Prostate gland (tissue), 2 donors: ENCODE measurements around the gene PPP1R37.

Experiments used
- POLR2A ChIP-seq: fragments of 450-650 bp; IDR thresholded peaks from one replicate; pipeline ENCODE4 v1.6.1; 2016; ENCODE audit warnings: antibody characterized with exemption, mild to moderate bottlenecking
- POLR2AphosphoS5 ChIP-seq: sonication (generic); formaldehyde crosslinking; IDR thresholded peaks from one replicate; pipeline ENCODE4 v1.6.1; 2017; ENCODE audit warnings: antibody characterized with exemption
- TF ChIP-seq, protein P1 (sequence below), 4 experiments: fragments of 200-600 bp in 2 of 4; fragments of 450-650 bp in 2 of 4; sonication (generic) in 2 of 4; IDR thresholded peaks; 1 replicate in 3 of 4; 2 replicates in 1 of 4; pipeline ENCODE4 v1.5.1; 2016 to 2019; ENCODE audit warnings: antibody characterized with exemption in 4 of 4, mild to moderate bottlenecking in 2 of 4, moderate library complexity in 2 of 4

DNA sequence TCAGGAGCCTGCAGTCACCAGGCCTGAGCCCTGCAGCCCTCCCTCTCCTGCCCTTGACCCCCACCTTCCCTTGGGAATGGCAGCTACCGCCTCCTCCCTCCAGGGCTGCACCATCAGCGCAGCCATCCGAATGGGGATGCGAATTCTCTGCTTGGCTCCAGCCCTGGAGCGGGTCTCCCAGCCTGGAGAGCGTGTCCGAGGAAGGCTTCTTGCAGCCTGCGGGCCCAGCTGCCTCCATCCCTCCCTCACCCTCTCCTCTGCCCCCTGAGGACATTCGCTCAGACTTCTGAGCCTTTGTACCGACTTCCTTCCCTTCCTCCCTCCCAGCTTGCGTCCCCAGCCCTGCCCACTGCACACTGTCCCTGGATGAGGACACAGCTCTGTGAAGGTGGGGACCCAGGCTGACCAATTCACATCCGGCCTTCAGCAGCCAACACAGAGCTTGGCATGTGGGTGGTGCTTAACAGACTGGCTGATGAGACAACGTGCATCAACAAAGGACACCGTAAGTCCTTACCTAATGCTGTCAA, 73.8 kb downstream of the PPP1R37 start:
- no peak for TF ChIP-seq POLR2AphosphoS5
- TF ChIP-seq, protein P1, sequence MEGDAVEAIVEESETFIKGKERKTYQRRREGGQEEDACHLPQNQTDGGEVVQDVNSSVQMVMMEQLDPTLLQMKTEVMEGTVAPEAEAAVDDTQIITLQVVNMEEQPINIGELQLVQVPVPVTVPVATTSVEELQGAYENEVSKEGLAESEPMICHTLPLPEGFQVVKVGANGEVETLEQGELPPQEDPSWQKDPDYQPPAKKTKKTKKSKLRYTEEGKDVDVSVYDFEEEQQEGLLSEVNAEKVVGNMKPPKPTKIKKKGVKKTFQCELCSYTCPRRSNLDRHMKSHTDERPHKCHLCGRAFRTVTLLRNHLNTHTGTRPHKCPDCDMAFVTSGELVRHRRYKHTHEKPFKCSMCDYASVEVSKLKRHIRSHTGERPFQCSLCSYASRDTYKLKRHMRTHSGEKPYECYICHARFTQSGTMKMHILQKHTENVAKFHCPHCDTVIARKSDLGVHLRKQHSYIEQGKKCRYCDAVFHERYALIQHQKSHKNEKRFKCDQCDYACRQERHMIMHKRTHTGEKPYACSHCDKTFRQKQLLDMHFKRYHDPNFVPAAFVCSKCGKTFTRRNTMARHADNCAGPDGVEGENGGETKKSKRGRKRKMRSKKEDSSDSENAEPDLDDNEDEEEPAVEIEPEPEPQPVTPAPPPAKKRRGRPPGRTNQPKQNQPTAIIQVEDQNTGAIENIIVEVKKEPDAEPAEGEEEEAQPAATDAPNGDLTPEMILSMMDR (IDR thresholded peaks at IDR 0.05) = no peak
- TF ChIP-seq POLR2A = no peak
